22Rv1 (cell line): ENCODE results near the gene GNAL.

Source experiments
- H3K27ac ChIP-seq: fragments of 450-650 bp; 2 replicates; pipeline ENCODE4 v1.5.1; 2017
- CTCF ChIP-seq: fragments of 450-650 bp; IDR thresholded peaks from 2 replicates; pipeline ENCODE4 v1.5.1; 2017; ENCODE audit warnings: mild to moderate bottlenecking
- ZFX ChIP-seq: fragments of 450-650 bp; IDR thresholded peaks from 2 replicates; pipeline ENCODE4 v1.6.1; 2017; ENCODE audit warnings: antibody characterized with exemption, borderline replicate concordance

Gene GNAL

GRCh38 chr18:11751341-11752115 lies 62.5 kb downstream of the GNAL start:
- no peak overlapping the region for H3K27ac ChIP-seq
- TF ChIP-seq ZFX (no peak), CTCF (no peak)

- H3K27ac ChIP-seq, result no peak overlapping the region
- TF ChIP-seq ZFX (no peak), CTCF (no peak)
Measured at GRCh38 chr18:11752116-11752911, 63.2 kb downstream of the GNAL start.

- TF ChIP-seq ZFX (no peak), CTCF (no peak)
- H3K27ac ChIP-seq, result no peak overlapping the region
Measured at GRCh38 chr18:11754979-11755378, 65.9 kb downstream of the GNAL start.

- TF ChIP-seq ZFX (no peak), CTCF (no peak)
- H3K27ac ChIP-seq, result no peak overlapping the region
Measured at GRCh38 chr18:11757084-11757590, 68.1 kb downstream of the GNAL start.

GRCh38 chr18:11759456-11759855 lies 70.4 kb downstream of the GNAL start:
- H3K27ac ChIP-seq, result no peak overlapping the region
- TF ChIP-seq ZFX (no peak), CTCF (no peak)

- no peak overlapping the region for H3K27ac ChIP-seq
- TF ChIP-seq CTCF (no peak), ZFX (no peak)
Measured at GRCh38 chr18:11760498-11761167, 71.6 kb downstream of the GNAL start.

- peak; percentile 47 for TF ChIP-seq CTCF
- no peak for TF ChIP-seq ZFX
- no peak overlapping the region for H3K27ac ChIP-seq
Measured at GRCh38 chr18:11761553-11761952, 72.5 kb downstream of the GNAL start.
